ENCODE data around the gene NBPF9.
"Not testable (repeated sequence)": the region's sequence is repeated elsewhere in the genome, so short reads cannot be mapped to it uniquely, and the experiment has no call there.

NBPF9 gene

GRCh38 chr1:149012599-149012998, 90.8 kb downstream of the NBPF9 start:
- DNase-seq (ENCODE audit: low read depth) = not testable (repeated sequence)

DNA sequence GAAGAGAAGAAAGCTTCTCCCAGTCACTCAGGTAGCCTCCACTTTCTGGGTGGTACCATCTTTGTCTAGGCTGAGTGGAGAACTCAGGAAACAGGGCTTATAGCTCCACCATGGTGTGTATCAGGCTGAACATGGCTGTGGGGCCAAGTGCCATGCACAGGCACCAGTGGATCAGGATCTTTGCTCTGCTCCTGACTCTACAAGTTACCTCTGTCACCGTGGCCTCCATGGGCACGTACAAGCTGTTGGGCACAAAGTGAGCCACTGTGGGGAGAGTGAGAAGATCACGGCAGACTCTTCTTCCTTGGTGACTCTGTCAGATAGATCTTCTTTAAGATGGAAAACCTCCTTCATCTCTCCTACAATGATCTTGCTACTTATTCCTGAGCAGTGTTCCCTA, 93.6 kb downstream of the NBPF9 start:
- not testable (repeated sequence) for DNase-seq (ENCODE audit: low read depth)

DNA sequence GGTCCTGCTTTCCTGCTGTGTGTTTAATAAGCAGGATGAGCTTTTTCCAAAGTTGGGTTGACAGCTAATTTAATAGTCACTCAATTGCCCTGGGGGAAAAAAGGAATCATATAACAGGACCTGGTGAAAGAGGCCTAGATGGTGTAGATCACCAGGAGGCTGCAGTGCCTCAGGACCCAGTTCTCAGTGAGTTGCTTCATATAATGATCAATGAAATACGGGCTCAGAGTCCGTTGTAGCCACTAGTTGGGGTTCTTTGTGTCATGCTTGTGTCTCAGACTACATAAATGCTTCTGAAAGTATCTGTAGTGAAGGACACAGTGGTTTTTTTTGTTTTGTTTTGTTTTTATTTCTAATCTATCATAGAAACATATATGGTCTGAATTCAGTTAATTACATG, 94.6 kb downstream of the NBPF9 start:
- DNase-seq (ENCODE audit: low read depth) = not testable (repeated sequence)

DNA sequence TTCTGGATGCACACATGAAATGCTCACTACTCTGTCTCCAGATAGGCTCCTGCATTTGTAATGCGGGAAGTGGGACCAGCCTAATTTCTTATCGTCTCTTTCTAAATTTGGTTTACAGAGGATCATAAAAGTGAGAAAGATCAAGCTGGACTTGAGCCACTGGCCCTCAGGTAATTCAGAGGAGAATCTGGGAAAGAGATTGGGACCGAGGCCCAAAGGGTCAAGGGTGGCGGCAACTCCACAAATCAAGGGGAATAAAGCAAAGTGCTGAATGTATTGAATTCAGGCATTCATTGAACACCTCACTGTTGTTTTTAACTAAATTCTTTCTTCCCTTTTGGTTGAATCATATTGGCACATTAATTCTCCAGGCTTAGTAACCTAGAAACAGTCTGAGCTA, 95.0 kb downstream of the NBPF9 start:
- DNase-seq (ENCODE audit: low read depth) = not testable (repeated sequence)
